Measurements from ENCODE around the gene GTF3C2. TPM values are rescaled to one million over a fixed set of nuclear protein-coding genes. Genes with fewer than 3 reads are reported as not detected.

GTF3C2 gene
- total RNA-seq, 2 donors from 2014 or later, result 48.4 to 60.0 TPM

DNA sequence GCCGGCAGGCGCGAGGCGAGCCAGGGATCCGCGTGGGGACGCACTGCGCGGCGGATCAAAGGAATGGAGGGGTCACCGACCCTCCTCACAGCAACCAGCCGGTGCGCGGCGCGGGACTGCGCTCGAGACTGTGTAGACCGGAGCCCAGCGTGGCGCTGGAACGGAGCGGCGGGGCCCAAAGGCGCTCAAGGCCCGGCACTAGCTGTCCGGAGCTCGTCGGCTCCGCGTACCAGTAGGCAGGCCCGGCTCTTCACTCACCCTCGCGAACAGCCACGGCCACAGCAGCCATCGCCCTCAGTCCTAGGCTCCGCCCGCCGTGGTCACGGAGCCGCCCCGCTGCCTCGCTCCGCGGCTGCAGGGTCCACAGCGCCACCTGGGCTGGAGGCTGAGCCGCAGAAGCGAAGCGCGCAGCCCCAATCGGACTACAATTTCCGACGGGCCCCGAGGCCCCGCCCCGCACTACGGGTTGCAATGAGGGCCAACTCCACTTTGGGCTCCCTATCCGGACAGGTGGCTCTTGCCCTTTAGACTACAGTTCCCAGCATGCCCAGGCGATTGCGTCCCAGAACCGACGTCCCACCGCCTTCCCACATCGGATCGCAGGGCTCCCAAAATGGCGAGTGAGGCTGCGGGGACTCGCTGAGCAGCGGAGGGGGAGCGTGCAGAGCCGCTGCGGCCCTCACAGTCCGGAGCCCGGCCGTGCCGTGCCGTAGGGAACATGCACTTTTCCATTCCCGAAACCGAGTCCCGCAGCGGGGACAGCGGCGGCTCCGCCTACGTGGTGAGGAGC lies 13.7 kb upstream of the GTF3C2 start, which contains the start of the genes EIF2B4 and SNX17:
Gene EIF2B4 (minus strand): TSS at position 313 of the 790 bp plus-strand sequence. CDS start 24 bp downstream, at position 289.
Gene SNX17 (plus strand): TSS at position 591 of the 790 bp plus-strand sequence. CDS start 128 bp downstream, at position 719.
- H3K27ac ChIP-seq, result peak within 1 kb of the TSS; percentile 92
- intact Hi-C loops (cut with DNase I), result no loop called here
- H3K4me3 ChIP-seq, result peak within 1 kb of the TSS; percentile 84

DNA sequence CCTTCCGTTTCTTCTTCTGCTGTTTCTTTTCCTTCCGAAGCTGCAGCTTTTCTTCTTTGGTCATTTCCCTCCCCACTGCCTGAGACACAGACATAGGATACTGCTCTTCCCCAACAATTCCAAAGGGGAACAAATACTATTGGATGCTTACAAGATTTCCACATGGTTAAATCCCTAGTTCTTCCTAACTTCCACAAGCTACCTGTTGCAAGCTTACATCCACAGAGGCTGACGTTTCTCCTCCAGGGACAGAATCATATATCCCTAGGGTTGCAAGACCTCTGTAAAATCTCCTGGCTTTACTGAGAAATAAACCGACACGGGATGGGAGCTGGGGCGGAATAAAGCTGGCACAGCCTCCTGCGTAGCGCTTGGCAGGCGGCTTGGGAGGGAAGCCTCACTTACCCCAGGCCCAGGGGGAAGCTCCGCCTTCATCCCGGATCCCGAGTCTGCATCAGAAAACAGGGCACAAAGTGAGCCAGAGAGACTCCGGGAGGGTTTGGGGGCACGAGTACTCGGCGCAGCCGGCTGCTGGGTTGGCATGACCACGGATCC lies 13.0 kb upstream of the GTF3C2 start:
- Histone ChIP-seq H3K36me3 (peaks cover 10% of the 10 kb centered on the region), H3K27me3 (no peaks in the 10 kb centered on the region), H3K4me3 (peak overlapping the region; percentile 84), H3K4me1 (peaks cover 17% of the 10 kb centered on the region), H3K27ac (peak overlapping the region; percentile 92), H3K9ac (ENCODE audit: low read depth in 2 of 2, low read length in 2 of 2) (peak overlapping the region; percentile 97), H3K9me3 (no peaks in the 10 kb centered on the region)
- TF ChIP-seq, protein P1, sequence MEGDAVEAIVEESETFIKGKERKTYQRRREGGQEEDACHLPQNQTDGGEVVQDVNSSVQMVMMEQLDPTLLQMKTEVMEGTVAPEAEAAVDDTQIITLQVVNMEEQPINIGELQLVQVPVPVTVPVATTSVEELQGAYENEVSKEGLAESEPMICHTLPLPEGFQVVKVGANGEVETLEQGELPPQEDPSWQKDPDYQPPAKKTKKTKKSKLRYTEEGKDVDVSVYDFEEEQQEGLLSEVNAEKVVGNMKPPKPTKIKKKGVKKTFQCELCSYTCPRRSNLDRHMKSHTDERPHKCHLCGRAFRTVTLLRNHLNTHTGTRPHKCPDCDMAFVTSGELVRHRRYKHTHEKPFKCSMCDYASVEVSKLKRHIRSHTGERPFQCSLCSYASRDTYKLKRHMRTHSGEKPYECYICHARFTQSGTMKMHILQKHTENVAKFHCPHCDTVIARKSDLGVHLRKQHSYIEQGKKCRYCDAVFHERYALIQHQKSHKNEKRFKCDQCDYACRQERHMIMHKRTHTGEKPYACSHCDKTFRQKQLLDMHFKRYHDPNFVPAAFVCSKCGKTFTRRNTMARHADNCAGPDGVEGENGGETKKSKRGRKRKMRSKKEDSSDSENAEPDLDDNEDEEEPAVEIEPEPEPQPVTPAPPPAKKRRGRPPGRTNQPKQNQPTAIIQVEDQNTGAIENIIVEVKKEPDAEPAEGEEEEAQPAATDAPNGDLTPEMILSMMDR (IDR thresholded peaks at IDR 0.05), result no peak
- peak; percentile 65 for DNase-seq
- intact Hi-C loops (cut with DNase I), result no loop called here

More for the DNA sequence above, 13.7 kb upstream of the GTF3C2 start, which contains the start of the genes EIF2B4 and SNX17:
- peaks cover 17% of the 10 kb centered on the region for H3K4me1 ChIP-seq
- TF ChIP-seq, protein P1 (IDR thresholded peaks at IDR 0.05), result peak; percentile 37
- no peaks in the 10 kb centered on the region for H3K27me3 ChIP-seq
- no peaks in the 10 kb centered on the region for H3K9me3 ChIP-seq
- peak; percentile 100 for DNase-seq
- peak within 1 kb of the TSS; percentile 97 to 98 for H3K9ac ChIP-seq (ENCODE audit: low read depth in 2 of 2, low read length in 2 of 2)
- H3K36me3 ChIP-seq, result peaks cover 16% of the 10 kb centered on the region

DNA sequence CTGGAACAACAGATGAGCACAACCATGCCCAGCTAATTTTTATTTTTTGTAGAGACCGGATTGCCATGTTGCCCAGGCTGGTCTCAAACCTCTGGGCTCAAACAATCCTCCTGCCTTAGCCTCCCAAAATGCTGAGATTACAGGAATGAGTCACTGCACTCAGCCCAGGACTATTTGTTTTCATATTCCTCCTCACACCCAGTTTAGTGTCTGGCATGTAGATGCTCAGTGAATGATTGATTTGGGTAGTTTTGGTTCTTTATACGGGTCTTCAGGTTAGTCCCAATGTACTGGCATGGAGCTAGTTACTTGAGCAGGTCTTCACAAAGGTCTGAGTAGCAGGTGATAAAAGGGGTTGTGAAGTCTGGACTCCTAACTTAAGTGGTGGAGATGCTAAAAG lies 7.4 kb upstream of the GTF3C2 start:
- no peak for DNase-seq
- no peak overlapping the region for H3K4me3 ChIP-seq
- peaks cover 3% of the 10 kb centered on the region for H3K4me1 ChIP-seq
- H3K27ac ChIP-seq, result no peak overlapping the region
- H3K9me3 ChIP-seq, result no peaks in the 10 kb centered on the region
- TF ChIP-seq, protein P1 (IDR thresholded peaks at IDR 0.05), result no peak
- intact Hi-C loops (cut with DNase I), result no loop called here
- H3K36me3 ChIP-seq, result peaks cover 10% of the 10 kb centered on the region
- no peak overlapping the region for H3K9ac ChIP-seq (ENCODE audit: low read depth in 2 of 2, low read length in 2 of 2)
- no peaks in the 10 kb centered on the region for H3K27me3 ChIP-seq

DNA sequence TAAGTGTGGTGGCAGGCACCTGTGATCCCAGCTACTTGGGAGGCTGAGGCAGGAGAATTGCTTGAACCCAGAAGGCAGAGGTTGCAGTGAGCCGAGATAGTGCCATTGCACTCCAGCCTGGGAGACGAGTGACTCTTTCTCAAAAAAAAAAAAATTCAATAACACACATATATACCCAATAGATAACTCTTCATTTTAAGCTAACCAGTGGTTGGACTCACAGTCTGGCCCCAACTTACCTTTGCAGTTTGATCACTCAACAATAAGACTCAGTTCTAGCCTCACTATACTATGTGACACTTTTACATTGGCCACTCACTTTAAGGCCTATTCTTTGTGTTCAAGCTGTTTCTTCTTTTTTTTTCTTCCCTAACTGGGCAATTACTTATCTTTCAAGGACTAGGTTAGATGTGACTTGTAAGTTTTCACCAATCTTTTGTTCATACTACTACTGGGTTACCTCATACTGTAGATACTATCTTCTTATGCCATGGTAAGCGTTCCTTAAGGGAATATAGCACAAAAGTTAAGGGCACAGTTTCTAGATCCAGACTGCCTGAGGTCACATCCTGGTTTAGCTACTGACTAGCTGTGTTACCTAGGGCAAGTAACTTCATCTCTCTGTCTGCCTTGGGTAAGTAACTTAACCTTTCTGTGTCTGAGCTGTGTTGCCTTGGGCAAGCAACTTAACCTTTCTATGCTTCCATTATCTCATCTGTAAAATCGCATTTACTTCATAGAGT lies 6.3 kb upstream of the GTF3C2 start:
- H3K27ac ChIP-seq, result no peak overlapping the region
- no peaks in the 10 kb centered on the region for H3K27me3 ChIP-seq
- no peak for DNase-seq
- peaks cover 10% of the 10 kb centered on the region for H3K36me3 ChIP-seq
- intact Hi-C loops (cut with DNase I), result no loop called here
- H3K4me1 ChIP-seq, result no peaks in the 10 kb centered on the region
- H3K4me3 ChIP-seq, result no peak overlapping the region
- TF ChIP-seq, protein P1 (IDR thresholded peaks at IDR 0.05), result no peak
- H3K9ac ChIP-seq (ENCODE audit: low read depth in 2 of 2, low read length in 2 of 2), result no peak overlapping the region
- no peaks in the 10 kb centered on the region for H3K9me3 ChIP-seq

DNA sequence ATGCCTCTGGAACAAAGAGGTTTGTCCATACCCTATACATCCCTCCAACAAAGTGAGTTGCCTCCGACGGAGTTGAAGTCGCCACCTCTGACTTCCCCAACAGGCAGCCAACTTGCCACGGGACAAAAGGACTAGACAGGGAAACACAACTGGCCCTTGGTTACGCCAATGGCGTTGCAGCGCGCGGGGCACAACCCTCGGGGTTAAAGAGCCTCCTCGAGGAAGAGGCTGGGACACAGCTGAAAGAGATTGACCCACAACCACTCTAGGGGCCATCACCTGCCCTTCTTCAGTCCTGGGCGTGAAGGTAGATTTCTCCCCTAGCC lies 545 bp downstream of the GTF3C2 start:
- H3K27ac ChIP-seq, result peak overlapping the region; percentile 94
- H3K9me3 ChIP-seq, result no peaks in the 10 kb centered on the region
- no peaks in the 10 kb centered on the region for H3K36me3 ChIP-seq
- TF ChIP-seq, protein P1 (IDR thresholded peaks at IDR 0.05), result no peak
- H3K4me3 ChIP-seq, result peak overlapping the region; percentile 78
- peak overlapping the region; percentile 91 to 98 for H3K9ac ChIP-seq (ENCODE audit: low read depth in 2 of 2, low read length in 2 of 2)
- no peaks in the 10 kb centered on the region for H3K27me3 ChIP-seq
- DNase-seq, result no peak
- peaks cover 11% of the 10 kb centered on the region for H3K4me1 ChIP-seq
- intact Hi-C loops (cut with DNase I), result no loop called here

Measured in colonic mucosa (tissue), 4 donors.